Esophagus mucosa (tissue), 1 donor: Measurements from ENCODE around the gene ABI3BP. TPM values are rescaled to one million over a fixed set of nuclear protein-coding genes. Genes with fewer than 3 reads are reported as not detected.
"Not testable (repeated sequence)": the region's sequence is repeated elsewhere in the genome, so short reads cannot be mapped to it uniquely, and the experiment has no call there.

Experiments used
- ATAC-seq: fragments of 200-7000 bp; cut with Tn5 transposase; one replicate; pipeline ENCODE4 v1.9.1; 2020
- total RNA-seq: library from RNA; stranded (reverse); gene quantifications from one replicate; pipeline ENCODE4 v1.2.4, GENCODE V29; 2023
- donor health status: DM: yes; HTN: yes; CAD: no.

ABI3BP gene
- 7.1 TPM for total RNA-seq

GRCh38 chr3:100993309-100993708, at the start of gene ABI3BP:
ABI3BP (minus strand) TSS chr3:100993421; CDS start chr3:100993384, 37 bp downstream.
- peak; percentile 87 for ATAC-seq

- ATAC-seq, result no peak
Observed at GRCh38 chr3:101039285-101039684, 46.1 kb upstream of the ABI3BP start.

- no peak for ATAC-seq
Observed at GRCh38 chr3:101038880-101039279, 45.7 kb upstream of the ABI3BP start.

- no peak for ATAC-seq
Observed at GRCh38 chr3:101038393-101038792, 45.2 kb upstream of the ABI3BP start.

- no peak for ATAC-seq
Observed at GRCh38 chr3:101037613-101038012, 44.4 kb upstream of the ABI3BP start.

- ATAC-seq, result peak; percentile 20
Observed at GRCh38 chr3:101036676-101037075, 43.5 kb upstream of the ABI3BP start.

- peak; percentile 88 for ATAC-seq
Observed at GRCh38 chr3:101036213-101036618, 43.0 kb upstream of the ABI3BP start.

- ATAC-seq, result no peak
Observed at GRCh38 chr3:101027286-101027685, 34.1 kb upstream of the ABI3BP start.

- ATAC-seq, result no peak
Observed at GRCh38 chr3:101026881-101027280, 33.7 kb upstream of the ABI3BP start.

- no peak for ATAC-seq
Observed at GRCh38 chr3:101026244-101026643, 33.0 kb upstream of the ABI3BP start.

GRCh38 chr3:101020351-101021015, 27.3 kb upstream of the ABI3BP start:
- no peak for ATAC-seq

- no peak for ATAC-seq
Observed at GRCh38 chr3:101017017-101017416, 23.8 kb upstream of the ABI3BP start.

- not testable (repeated sequence) for ATAC-seq
Observed at GRCh38 chr3:101012312-101012711, 19.1 kb upstream of the ABI3BP start.

- ATAC-seq, result no peak
Observed at GRCh38 chr3:101011136-101011535, 17.9 kb upstream of the ABI3BP start.

GRCh38 chr3:101010296-101010695, 17.1 kb upstream of the ABI3BP start:
- no peak for ATAC-seq

- ATAC-seq, result no peak
Observed at GRCh38 chr3:101009386-101009785, 16.2 kb upstream of the ABI3BP start.

- ATAC-seq, result no peak
Observed at GRCh38 chr3:100999160-100999559, 5.9 kb upstream of the ABI3BP start.

GRCh38 chr3:100994809-100995208, 1.6 kb upstream of the ABI3BP start:
- ATAC-seq, result no peak

- ATAC-seq, result no peak
Observed at GRCh38 chr3:100994187-100994586, 966 bp upstream of the ABI3BP start.

- peak; percentile 41 for ATAC-seq
Observed at GRCh38 chr3:100992231-100993012, 799 bp downstream of the ABI3BP start.

- ATAC-seq, result peak; percentile 23
Observed at GRCh38 chr3:100988080-100988479, 5.1 kb downstream of the ABI3BP start.

- ATAC-seq, result no peak
Observed at GRCh38 chr3:100984308-100984707, 8.9 kb downstream of the ABI3BP start.

GRCh38 chr3:100982710-100983109, 10.5 kb downstream of the ABI3BP start:
- ATAC-seq, result no peak
